ENCODE data around the gene PIEZO1. TPM values are rescaled to one million over a fixed set of nuclear protein-coding genes. Genes with fewer than 3 reads are reported as not detected.

Gene PIEZO1
- total RNA-seq, 1 experiment from 2014 or later: 71.1 TPM

GRCh38 chr16:88821168-88821850, 36.3 kb upstream of the PIEZO1 start:
- Histone ChIP-seq H2AK5ac (ENCODE audit: insufficient read length, low read length) (no peak overlapping the region), H3K23ac (ENCODE audit: insufficient read length, low read depth, low read length) (no peak overlapping the region), H3K18ac (ENCODE audit: insufficient read length, low read depth, low read length) (no peak overlapping the region), H3K9ac (ENCODE audit: extremely low read depth, insufficient read length, low read length) (no peak overlapping the region), H4K20me1 (ENCODE audit: control insufficient read depth, insufficient read depth, insufficient read length) (no peaks in the 10 kb centered on the region), H3K27ac (ENCODE audit: insufficient read length, low read depth, low read length) (no peak overlapping the region), H3K9me3 (ENCODE audit: control insufficient read depth, low read depth, low read length) (no peaks in the 10 kb centered on the region), H3K4ac (ENCODE audit: low read depth, low read length) (no peak overlapping the region), H2BK120ac (ENCODE audit: low read depth, low read length, poor library complexity, severe bottlenecking) (no peak overlapping the region), H4K91ac (ENCODE audit: insufficient read length, low read depth, low read length) (no peak overlapping the region), H3K14ac (ENCODE audit: insufficient read depth, low read length) (no peak overlapping the region), H3K23me2 (ENCODE audit: insufficient read length, low read depth, low read length, poor library complexity, severe bottlenecking) (no peaks in the 10 kb centered on the region), H3K27me3 (ENCODE audit: insufficient read depth, low read length) (no peaks in the 10 kb centered on the region), H2AFZ (ENCODE audit: low read length) (no peak overlapping the region), H3T11ph (ENCODE audit: low read length) (no peak overlapping the region), H4K5ac (ENCODE audit: insufficient read length, low read depth, low read length) (no peak overlapping the region), H3K79me1 (ENCODE audit: insufficient read depth, low read depth, low read length, poor library complexity, severe bottlenecking) (no peaks in the 10 kb centered on the region), H2BK12ac (ENCODE audit: insufficient read length, low read depth, low read length) (no peak overlapping the region), H4K8ac (replicated peaks; ENCODE audit: insufficient read length, low read depth, low read length) (no peak overlapping the region), H3K56ac (ENCODE audit: insufficient read length, low read depth, low read length) (no peak overlapping the region), H2BK20ac (ENCODE audit: low read depth, low read length, poor library complexity, severe bottlenecking) (no peak overlapping the region), H2BK5ac (ENCODE audit: insufficient read length, low read length) (no peak overlapping the region), H3K4me1 (ENCODE audit: insufficient read depth, low read length) (no peaks in the 10 kb centered on the region), H3K79me2 (ENCODE audit: insufficient read depth, low read length) (no peaks in the 10 kb centered on the region), H3K4me2 (ENCODE audit: insufficient read depth, insufficient read length, low read length) (no peak overlapping the region), H2BK15ac (ENCODE audit: low read depth, low read length) (no peak overlapping the region)
- WGBS (ENCODE audit: extremely low coverage, insufficient read length, low lambda C conversion rate): no CpG with 5 or more reads among the region's 22 CpGs
- Mint-ChIP-seq H3K9me3 (no peaks in the 10 kb centered on the region), H3K36me3 (ENCODE audit: insufficient read depth in 1 of 3, low read depth in 3 of 3) (peaks cover 1 to 8% (median 6%) of the 10 kb centered on the region in 3 experiments; a peak in 3 of 7 replicates), H3K27me3 (ENCODE audit: low read depth) (no peaks in the 10 kb centered on the region), H3K4me3 (no peak overlapping the region), H3K4me1 (no peaks in the 10 kb centered on the region), H3K27ac (no peak overlapping the region)
- peak; percentile 31; the same call in 2 of the 3 replicates for TF ChIP-seq CTCF (conservative IDR thresholded peaks at IDR 0.05)
- DNase-seq: no peak
